HepG2 (cell line): ENCODE data around the gene CXCR2. TPM values are rescaled to one million over a fixed set of nuclear protein-coding genes. Genes with fewer than 3 reads are reported as not detected.
"Not testable (repeated sequence)": the region's sequence is repeated elsewhere in the genome, so short reads cannot be mapped to it uniquely, and the experiment has no call there.

Source experiments
- ATAC-seq: fragments of 200-7000 bp; cut with Tn5 transposase; 3 replicates; pipeline ENCODE4 v1.9.1; 2020; ENCODE audit warnings: mild to moderate bottlenecking, moderate library complexity
- BruUV-seq: library from RNA; stranded (reverse); fragments of 400-500 nt; replicated peaks from 2 replicates; lab custom pipeline; 2021; lab: Mats Ljungman, UMichigan
- CTCF ChIA-PET: fragments of 300-600 bp; formaldehyde crosslinking; extraction: SDS; loops from one replicate; lab custom pipeline; 2021; ENCODE audit warnings: low total read pairs, inconsistent platforms, low intra/inter-chr PET ratio; lab: Yijun Ruan, JAX
- POLR2A ChIA-PET: fragments of 350-600 bp; sonication (Branson Sonifier 250); formaldehyde crosslinking; loops from one replicate; lab custom pipeline; 2020; ENCODE audit warnings: antibody characterized with exemption, inconsistent platforms; lab: Yijun Ruan, JAX
- DNase-seq: peaks from one replicate; pipeline ENCODE4 v3.0.0-alpha.2; 2015; ENCODE audit warnings: low spot score
- FAIRE-seq: peaks from 3 replicates; lab custom pipeline; 2011; peaks lifted over from hg19 to GRCh38; lab: Jason Lieb, UNC
- H2AFZ ChIP-seq: one replicate; pipeline ENCODE4 v1.6.1; 2011; ENCODE audit warnings: low read length, inconsistent platforms
- H3K27ac ChIP-seq: fragments of 300-600 bp; 3 replicates; pipeline ENCODE4 v1.8.0; 2011; ENCODE audit warnings: mixed run types, mild to moderate bottlenecking, mixed read lengths, low read length, inconsistent platforms; ENCODE audit not compliant: insufficient read depth; ENCODE audit errors: extremely low read length
- H3K27me3 ChIP-seq, 2 experiments: fragments of 200-600 bp in 1 of 2; 2 replicates in 1 of 2; 3 replicates in 1 of 2; pipeline versions ENCODE4 v1.6.0 to v1.8.0; 2011; ENCODE audit warnings: low read length in 2 of 2, mild to moderate bottlenecking in 2 of 2, moderate library complexity in 2 of 2, inconsistent platforms in 1 of 2; ENCODE audit not compliant: insufficient read depth in 2 of 2, control insufficient read depth in 1 of 2
- H3K36me3 ChIP-seq, 2 experiments: fragments of 200-600 bp in 1 of 2; replicated peaks in 1 of 2; 2 replicates in 1 of 2; 3 replicates in 1 of 2; pipeline versions ENCODE4 v1.5.1 to v1.8.0; 2011; ENCODE audit warnings: low read length in 2 of 2, inconsistent platforms in 1 of 2; ENCODE audit not compliant: insufficient read depth in 2 of 2, control insufficient read depth in 1 of 2
- H3K4me1 ChIP-seq: 2 replicates; pipeline ENCODE4 v1.5.1; 2012; ENCODE audit warnings: low read length, inconsistent platforms; ENCODE audit not compliant: insufficient read depth
- H3K4me2 ChIP-seq: 2 replicates; pipeline ENCODE4 v1.6.0; 2011; ENCODE audit warnings: low read depth, low read length, inconsistent platforms
- H3K4me3 ChIP-seq, 3 experiments: fragments of 200-600 bp in 1 of 3; sonication (generic), shearing (Covaris generic) in 1 of 3; replicated peaks in 1 of 3; 2 replicates each; pipeline ENCODE4 v1.5.1; 2011 to 2016; ENCODE audit warnings: low read length in 3 of 3, inconsistent platforms in 2 of 3, low read depth in 2 of 3, mild to moderate bottlenecking in 2 of 3, control low read depth in 1 of 3, mixed read lengths in 1 of 3; ENCODE audit not compliant: insufficient read depth in 1 of 3
- H3K79me2 ChIP-seq: one replicate; pipeline ENCODE4 v1.6.1; 2011; ENCODE audit warnings: low read length, inconsistent platforms; ENCODE audit not compliant: insufficient read depth
- H3K9ac ChIP-seq: 2 replicates; pipeline ENCODE4 v1.6.0; 2011; ENCODE audit warnings: mild to moderate bottlenecking, low read depth, low read length, inconsistent platforms; ENCODE audit not compliant: insufficient read depth
- H3K9me3 ChIP-seq: 2 replicates; pipeline ENCODE4 v1.5.1; 2012; ENCODE audit warnings: mild to moderate bottlenecking, low read length
- H4K20me1 ChIP-seq: 2 replicates; pipeline ENCODE4 v1.6.0; 2011; ENCODE audit warnings: inconsistent platforms, mild to moderate bottlenecking, low read length, moderate library complexity; ENCODE audit not compliant: insufficient read depth
- POLR2G ChIP-seq: fragments of 200-400 bp; formaldehyde crosslinking; IDR thresholded peaks from 2 replicates; pipeline ENCODE4 v1.6.1; 2018; ENCODE audit warnings: mild to moderate bottlenecking, low read depth, low read length, moderate library complexity
- ZNF543 ChIP-seq: sonication (generic); formaldehyde crosslinking; IDR thresholded peaks from 2 replicates; pipeline ENCODE4 v1.4.0; 2020; ENCODE audit warnings: mild to moderate bottlenecking, missing genetic modification reagents
- WGBS: methylation state at CpG from one replicate; pipeline ENCODE4 v1.1.6; 2017; ENCODE audit warnings: low lambda C conversion rate; 5-methylcytosine and 5-hydroxymethylcytosine counted together
- in situ Hi-C: cut with HindIII; loops from 2 replicates; pipeline ENCODE4 v1.10.0; 2017; ENCODE audit warnings: low pct_unique_long_range_greater_than_20kb; ENCODE audit not compliant: extremely low pct_ligation_motif_present
- intact Hi-C: fragments of 100-400 bp; cut with micrococcal nuclease; formaldehyde crosslinking; loops from one replicate; pipeline ENCODE4 v1.10.0; 2022; ENCODE audit not compliant: unreplicated experiment
- polyA plus RNA-seq, 8 experiments: library from polyadenylated mRNA; depleted of rRNA in 3 of 8; stranded (reverse) in 7 of 8; unstranded in 1 of 8; fragments of >200 nt; fragmentation: Illumina TruSeq in 4 of 8; extraction: Trizol in 4 of 8; gene quantifications; 2 replicates each; pipeline versions ENCODE4 v1.2.1 to v1.2.3, GENCODE V29; 2011 to 2016; ENCODE audit warnings: low read depth in 4 of 8, missing spikeins in 1 of 8, mixed read lengths in 1 of 8; ENCODE audit not compliant: insufficient read depth in 1 of 8
- total RNA-seq, 5 experiments: library from RNA; depleted of rRNA; stranded (reverse); fragments of >200 nt; fragmentation: Illumina TruSeq; extraction: Trizol; gene quantifications; 2 replicates each; pipeline ENCODE4 v1.2.3, GENCODE V29; 2016; ENCODE audit warnings: low read depth in 1 of 5

Gene CXCR2
- total and polyA plus RNA-seq, 2 of the 13 experiments (the other 11 are each of a cell fraction or from before 2014, with no cell fraction given): not detected

DNA sequence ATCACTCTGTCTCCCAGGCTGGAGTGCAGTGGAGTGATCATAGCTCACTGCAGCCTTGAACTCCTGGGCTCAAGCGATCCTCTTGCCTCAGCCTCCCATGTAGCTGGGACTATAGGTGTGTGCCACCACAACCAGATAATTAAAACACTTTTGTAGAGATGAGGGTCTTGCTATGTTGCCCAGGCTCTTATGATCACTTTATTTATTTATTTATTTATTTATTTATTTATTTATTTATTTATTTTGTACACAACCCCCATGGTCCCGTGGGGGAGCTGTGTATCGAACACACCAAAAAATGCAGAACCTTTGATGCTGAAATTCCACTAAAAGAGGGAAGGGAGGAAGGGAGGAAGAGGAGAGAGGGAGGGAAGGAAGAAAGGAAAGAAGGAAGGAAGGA lies 45.9 kb downstream of the CXCR2 start:
- peaks cover 22% of the 10 kb centered on the region for H3K4me1 ChIP-seq
- CTCF ChIA-PET: not testable (repeated sequence)

DNA sequence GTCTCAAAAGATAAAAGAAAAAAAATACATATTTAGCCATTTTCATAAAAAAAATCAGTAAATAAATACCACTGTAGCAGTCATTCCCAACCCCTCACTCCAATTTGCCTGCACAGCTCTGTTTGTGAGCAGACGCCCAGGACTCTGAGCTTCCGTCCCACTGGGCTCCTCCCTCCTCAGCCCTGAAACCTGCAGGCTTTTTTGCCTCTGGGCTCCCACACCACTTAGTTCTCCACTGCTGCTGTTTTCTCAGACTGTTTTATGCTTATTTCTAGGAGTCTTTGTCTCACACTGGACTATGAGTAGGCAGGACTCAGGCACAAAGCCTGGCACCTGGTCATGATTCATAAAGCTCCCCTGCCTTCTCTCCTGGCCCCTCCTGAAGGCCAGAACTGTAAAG lies 47.0 kb downstream of the CXCR2 start:
- FAIRE-seq (no peak), ATAC-seq (peak; percentile 79), DNase-seq (no peak)
- TF ChIP-seq POLR2G: no peak
- peak; percentile 77; the same call in 1 of the 2 replicates for TF ChIP-seq ZNF543 (CRISPR knock-in tag)
- Histone ChIP-seq H3K27ac (no peak overlapping the region), H3K79me2 (no peaks in the 10 kb centered on the region), H3K36me3 (no peaks in the 10 kb centered on the region), H3K27me3 (peaks cover 0 to 4% of the 10 kb centered on the region in 2 experiments; a peak in 3 of 5 replicates), H3K4me1 (peaks cover 22% of the 10 kb centered on the region), H3K4me2 (no peak overlapping the region), H3K9me3 (no peaks in the 10 kb centered on the region), H3K4me3 (no peak overlapping the region), H2AFZ (no peak overlapping the region), H3K9ac (no peak overlapping the region), H4K20me1 (no peaks in the 10 kb centered on the region)
- WGBS: 3% methylated on average over 2 of the region's 2 CpGs
- in situ Hi-C loops (no loop called here), intact Hi-C loops (no loop called here)
- no TSS peak for BruUV-seq
- POLR2A ChIA-PET: no interaction called here
- CTCF ChIA-PET: no interaction called here

More for the DNA sequence above, 45.9 kb downstream of the CXCR2 start:
- H3K36me3 ChIP-seq, DNase-seq, in situ Hi-C loops, H3K9ac ChIP-seq, FAIRE-seq, H3K27ac ChIP-seq, H3K79me2 ChIP-seq, H3K27me3 ChIP-seq, H3K4me2 ChIP-seq, POLR2A ChIA-PET, H2AFZ ChIP-seq, ATAC-seq, BruUV-seq, H3K9me3 ChIP-seq, H3K4me3 ChIP-seq, intact Hi-C loops, H4K20me1 ChIP-seq: not testable (repeated sequence)
- 73% methylated on average over 3 of the region's 3 CpGs for WGBS
